GM10266 (cell line): ENCODE results near the gene KHK.

ENCODE experiments used
- DNase-seq: peaks from one replicate; pipeline ENCODE4 v3.0.0; 2012; ENCODE audit errors: extremely low spot score
- CTCF ChIP-seq: IDR thresholded peaks from 2 replicates; pipeline ENCODE4 v1.5.1; 2012; ENCODE audit warnings: mild to moderate bottlenecking, low read depth; ENCODE audit not compliant: control insufficient read depth, insufficient read depth; ENCODE audit errors: missing control alignments

KHK gene

DNA sequence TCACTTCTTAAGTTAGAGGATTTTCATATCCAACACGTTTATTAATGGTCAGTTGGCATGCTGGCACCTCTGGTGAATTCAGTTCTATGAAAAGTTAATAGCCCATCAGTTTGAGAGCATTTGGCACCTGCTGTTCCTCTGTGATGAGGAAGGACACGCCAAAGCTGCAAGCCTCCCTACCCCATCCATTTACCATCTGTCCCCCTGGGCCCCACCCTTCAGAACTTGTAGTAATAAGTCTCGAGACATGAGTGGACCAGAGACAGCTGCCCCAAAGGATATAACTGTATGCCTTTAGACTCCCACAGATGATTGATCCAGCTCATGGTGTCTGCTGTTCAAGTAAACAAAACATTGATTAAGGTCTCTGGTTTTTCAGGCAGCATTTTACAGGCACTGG is 21.4 kb upstream of the KHK start:
- no peak for DNase-seq
- no peak for TF ChIP-seq CTCF

DNA sequence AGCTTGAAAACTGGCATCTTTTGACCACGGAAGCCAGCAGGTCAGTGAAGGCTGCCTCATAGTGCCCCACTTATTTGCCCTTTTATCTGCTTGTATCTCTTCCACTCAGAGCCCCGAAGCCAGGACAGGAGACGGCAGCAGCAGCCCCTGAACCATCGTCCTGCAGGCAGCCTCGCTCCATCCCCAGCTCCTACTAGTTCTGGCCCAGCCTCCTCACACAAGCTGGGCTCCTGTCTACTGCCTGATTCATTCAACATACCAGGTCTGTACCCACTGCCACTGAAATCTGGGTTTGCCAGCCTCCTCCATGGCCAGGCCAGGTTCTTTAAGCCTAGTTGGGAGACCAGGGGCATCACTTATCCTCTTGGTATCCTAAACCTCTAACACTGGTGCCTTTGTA is 19.2 kb upstream of the KHK start:
- TF ChIP-seq CTCF = no peak
- DNase-seq = no peak

- TF ChIP-seq CTCF = no peak
- no peak for DNase-seq
Observed at GRCh38 chr2:27069436-27069835, 17.1 kb upstream of the KHK start.

- DNase-seq = no peak
Observed at GRCh38 chr2:27069961-27070618, 16.5 kb upstream of the KHK start.

DNA sequence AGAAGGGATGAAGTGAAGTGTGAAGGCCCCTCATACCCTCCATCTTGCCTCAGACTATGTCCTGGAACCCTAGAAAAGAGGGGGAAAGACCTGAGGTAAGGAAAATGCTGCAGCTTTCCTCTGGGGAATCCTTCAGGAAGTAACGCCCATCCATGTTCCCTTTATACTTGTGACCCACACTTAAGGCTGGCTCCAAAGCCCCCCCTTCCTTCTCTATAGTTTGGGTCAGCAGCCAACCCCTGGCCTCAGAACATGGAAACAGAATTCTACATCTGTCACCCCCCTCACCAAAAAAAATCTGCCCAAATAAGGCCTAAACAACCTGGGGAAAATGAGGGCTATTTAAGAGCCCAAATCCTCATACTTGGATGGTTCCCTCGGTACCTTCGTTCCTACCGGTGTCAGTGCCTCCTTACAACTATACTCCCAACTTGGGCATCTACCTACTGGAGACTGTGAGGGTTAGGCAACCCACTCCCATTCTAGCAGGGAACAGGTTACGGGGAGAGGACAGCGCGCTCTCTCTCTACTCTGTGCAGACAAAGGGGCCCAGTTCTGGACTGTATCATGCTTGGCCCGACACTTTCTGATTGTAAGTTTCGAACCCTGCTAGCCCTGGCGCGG is 15.8 kb upstream of the KHK start:
- TF ChIP-seq CTCF = no peak
- DNase-seq = no peak

More at GRCh38 chr2:27069961-27070618, 16.5 kb upstream of the KHK start:
- TF ChIP-seq CTCF = no peak

- peak; percentile 98 for DNase-seq
- TF ChIP-seq CTCF = peak; percentile 16
Observed at GRCh38 chr2:27071277-27071989, 15.1 kb upstream of the KHK start, which contains the start of gene OST4. TSS of gene OST4 (minus strand) at chr2:27071654.

DNA sequence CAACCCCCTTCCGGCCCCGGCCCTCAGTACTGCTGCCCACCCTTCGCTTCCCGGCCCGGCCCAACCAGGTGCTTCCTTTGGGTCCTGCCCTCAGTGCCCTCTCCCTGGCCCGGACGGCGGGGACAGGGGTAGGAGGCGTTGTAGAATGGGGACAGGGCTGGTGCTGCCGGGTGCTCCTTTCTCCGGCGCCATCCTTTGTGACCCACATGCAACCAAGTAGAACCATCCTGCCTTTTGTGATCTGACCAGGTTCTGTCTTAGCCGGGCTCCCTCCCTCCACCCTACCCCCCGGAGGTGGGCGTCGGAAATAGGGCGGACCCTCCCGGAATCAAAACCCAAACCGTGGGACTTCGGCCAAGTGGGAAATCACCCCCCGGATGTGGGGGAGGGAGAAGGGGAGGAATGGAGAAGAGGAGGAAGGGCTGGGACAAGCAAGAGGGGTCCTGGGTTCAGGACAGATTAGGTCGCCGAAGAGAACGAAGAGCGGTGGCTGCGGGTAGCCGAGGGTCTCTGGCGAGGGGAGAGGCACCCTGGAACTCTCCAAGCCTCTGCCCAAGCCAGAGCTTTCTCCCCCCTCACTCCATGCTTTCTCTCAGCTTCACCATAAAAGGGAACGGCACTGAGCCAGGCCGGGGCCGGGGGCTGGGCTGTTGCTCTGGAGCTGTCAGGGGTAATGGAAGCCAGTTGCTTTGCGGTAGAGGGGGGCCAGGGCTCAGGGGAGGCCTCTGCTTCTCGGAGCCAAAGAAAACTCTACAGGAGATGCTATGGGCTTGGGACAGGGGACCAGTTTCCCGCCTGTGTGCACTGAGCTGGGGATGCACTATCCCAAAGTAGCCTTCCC is 14.4 kb upstream of the KHK start:
- TF ChIP-seq CTCF = no peak
- DNase-seq = peak; percentile 62
